ENCODE measurements around the gene RBCK1. TPM values are rescaled to one million over a fixed set of nuclear protein-coding genes. Genes with fewer than 3 reads are reported as not detected.
A peak's percentile ranks its signal among the peaks of the same experiment; 100 is the strongest.

RBCK1 gene
- total and polyA plus RNA-seq, 9 of the 15 experiments (the other 6 are each of a cell fraction or from before 2014, with no cell fraction given): 5.9 to 59.3 (median 26.5) TPM

- peak; percentile 29; the same call in 1 of the 2 replicates for TF ChIP-seq VEZF1 (CRISPR knock-in tag; IDR thresholded peaks at IDR 0.05)
- no peak for TF ChIP-seq CSDE1 (IDR thresholded peaks at IDR 0.05)
- no peak for TF ChIP-seq KLF10 (CRISPR knock-in tag; IDR thresholded peaks at IDR 0.05)
- TF ChIP-seq RFX5 (IDR thresholded peaks at IDR 0.05; ENCODE audit: low read depth, low read length): no peak
- TF ChIP-seq RHOXF2B (CRISPR knock-in tag; conservative IDR thresholded peaks at IDR 0.05): no peak
- TF ChIP-seq ZBTB11 (CRISPR knock-in tag; IDR thresholded peaks at IDR 0.05): no peak
- no peak for TF ChIP-seq RUNX1 (IDR thresholded peaks at IDR 0.05; ENCODE audit: low read depth)
- TF ChIP-seq DEAF1 (CRISPR knock-in tag; IDR thresholded peaks at IDR 0.05): peak; percentile 40; the same call in 1 of the 2 replicates
- no peak for TF ChIP-seq ZNF23 (CRISPR knock-in tag; IDR thresholded peaks at IDR 0.05)
- TF ChIP-seq ARID3A (IDR thresholded peaks at IDR 0.05; ENCODE audit: borderline replicate concordance, low read depth, low read length): no peak
- TF ChIP-seq RNF2 (IDR thresholded peaks at IDR 0.05): no peak
- TF ChIP-seq PTBP1 (IDR thresholded peaks at IDR 0.05; ENCODE audit: low read depth, low read length): no peak
- no peak for TF ChIP-seq CHD4 (IDR thresholded peaks at IDR 0.05; ENCODE audit: insufficient read depth, insufficient replicate concordance, low read depth, low read length, poor library complexity, severe bottlenecking)
- TF ChIP-seq SRSF7 (optimal IDR thresholded peaks at IDR 0.05; ENCODE audit: low read depth, low read length): no peak
- no peak for TF ChIP-seq ILK (tag; IDR thresholded peaks at IDR 0.05; ENCODE audit: borderline replicate concordance, low read depth)
- TF ChIP-seq ZNF280A (IDR thresholded peaks at IDR 0.05; ENCODE audit: low read depth, partially characterized antibody): no peak
Observed at GRCh38 chr20:431012-431904, 23.2 kb downstream of the RBCK1 start (continued).
